Lower lobe of right lung (tissue), 2 donors: ENCODE results near the gene HACL1. TPM values are rescaled to one million over a fixed set of nuclear protein-coding genes. Genes with fewer than 3 reads are reported as not detected.

Experiments used
- ATAC-seq, 2 donors: fragments of 200-7000 bp; cut with Tn5 transposase; one replicate each; pipeline ENCODE4 v1.9.1; 2020 to 2022; ENCODE audit warnings: mild to moderate bottlenecking in 2 of 2, moderate library complexity in 2 of 2
- DNase-seq: peaks from one replicate; pipeline ENCODE4 v3.0.0-alpha.2; 2020
- H3K27ac ChIP-seq: fragments of 200-600 bp; one replicate; pipeline ENCODE4 v1.8.0; 2022
- H3K27me3 ChIP-seq: fragments of 200-600 bp; one replicate; pipeline ENCODE4 v1.8.0; 2022; ENCODE audit warnings: low read depth
- H3K36me3 ChIP-seq: fragments of 200-600 bp; one replicate; pipeline ENCODE4 v1.8.0; 2022; ENCODE audit warnings: mild to moderate bottlenecking
- H3K4me1 ChIP-seq: fragments of 200-600 bp; one replicate; pipeline ENCODE4 v1.8.0; 2022
- H3K4me3 ChIP-seq: fragments of 200-600 bp; one replicate; pipeline ENCODE4 v1.8.0; 2022; ENCODE audit warnings: mild to moderate bottlenecking
- H3K9me3 ChIP-seq: fragments of 200-600 bp; one replicate; pipeline ENCODE4 v1.8.0; 2022
- CTCF ChIP-seq: fragments of 200-600 bp; IDR thresholded peaks from one replicate; pipeline ENCODE4 v1.8.0; 2022; ENCODE audit warnings: antibody characterized with exemption, mild to moderate bottlenecking
- intact Hi-C: fragments of 100-400 bp; cut with DNase I; formaldehyde crosslinking; loops from one replicate; pipeline ENCODE4 v1.11.0; 2022
- total RNA-seq: library from RNA; stranded (reverse); fragmentation: NEBNext Ultra II Directional; extraction: Animal tissue kit (Norgen Biotek cat#: 25700); gene quantifications from one replicate; pipeline ENCODE4 v1.2.1, GENCODE V29; 2021
- donor health status: DM: no; HTN: yes; CAD: no; lungs with severe emphysema.

HACL1 gene
- total RNA-seq, 1 donor from 2014 or later, result 21.2 TPM

GRCh38 chr3:15575446-15575845 lies 25.9 kb downstream of the HACL1 start:
- Histone ChIP-seq H3K36me3 (peaks cover 71% of the 10 kb centered on the region), H3K4me1 (peaks cover 8% of the 10 kb centered on the region), H3K9me3 (no peaks in the 10 kb centered on the region), H3K27me3 (no peaks in the 10 kb centered on the region), H3K4me3 (no peak overlapping the region), H3K27ac (no peak overlapping the region)
- ATAC-seq (no peak), DNase-seq (no peak)
- intact Hi-C loops, result no loop called here
- no peak for TF ChIP-seq CTCF

GRCh38 chr3:15572138-15572537 lies 29.2 kb downstream of the HACL1 start:
- H3K4me3 ChIP-seq, result no peak overlapping the region
- TF ChIP-seq CTCF, result no peak
- intact Hi-C loops, result no loop called here
- no peaks in the 10 kb centered on the region for H3K27me3 ChIP-seq
- no peak for ATAC-seq
- H3K27ac ChIP-seq, result no peak overlapping the region
- H3K9me3 ChIP-seq, result no peaks in the 10 kb centered on the region
- DNase-seq, result no peak
- peaks cover 80% of the 10 kb centered on the region for H3K36me3 ChIP-seq
- H3K4me1 ChIP-seq, result no peaks in the 10 kb centered on the region

- Histone ChIP-seq H3K27ac (no peak overlapping the region), H3K4me1 (no peaks in the 10 kb centered on the region), H3K36me3 (peaks cover 87% of the 10 kb centered on the region), H3K9me3 (no peaks in the 10 kb centered on the region), H3K27me3 (no peaks in the 10 kb centered on the region), H3K4me3 (no peak overlapping the region)
- no peak for TF ChIP-seq CTCF
- intact Hi-C loops, result no loop called here
- DNase-seq (no peak), ATAC-seq (no peak)
Observed at GRCh38 chr3:15563190-15563589, 38.2 kb downstream of the HACL1 start.

GRCh38 chr3:15562560-15562959 lies 38.8 kb downstream of the HACL1 start:
- no peak for TF ChIP-seq CTCF
- no peaks in the 10 kb centered on the region for H3K27me3 ChIP-seq
- ATAC-seq, result no peak
- peaks cover 81% of the 10 kb centered on the region for H3K36me3 ChIP-seq
- no peaks in the 10 kb centered on the region for H3K4me1 ChIP-seq
- no peak overlapping the region for H3K27ac ChIP-seq
- no peak for DNase-seq
- intact Hi-C loops, result no loop called here
- no peak overlapping the region for H3K4me3 ChIP-seq
- no peaks in the 10 kb centered on the region for H3K9me3 ChIP-seq

GRCh38 chr3:15558581-15558980 lies 42.8 kb downstream of the HACL1 start:
- intact Hi-C loops, result no loop called here
- Histone ChIP-seq H3K9me3 (no peaks in the 10 kb centered on the region), H3K27ac (no peak overlapping the region), H3K4me3 (no peak overlapping the region), H3K4me1 (peaks cover 10% of the 10 kb centered on the region), H3K36me3 (peaks cover 41% of the 10 kb centered on the region), H3K27me3 (no peaks in the 10 kb centered on the region)
- no peak for ATAC-seq
- DNase-seq, result no peak
- no peak for TF ChIP-seq CTCF

- intact Hi-C loops, result no loop called here
- peak overlapping the region; percentile 51 for H3K27ac ChIP-seq
- peak; percentile 72 for TF ChIP-seq CTCF
- ATAC-seq, result peak; percentile 83 to 85
- no peaks in the 10 kb centered on the region for H3K27me3 ChIP-seq
- peaks cover 10% of the 10 kb centered on the region for H3K4me1 ChIP-seq
- no peak for DNase-seq
- no peaks in the 10 kb centered on the region for H3K9me3 ChIP-seq
- peaks cover 30% of the 10 kb centered on the region for H3K36me3 ChIP-seq
- H3K4me3 ChIP-seq, result no peak overlapping the region
Observed at GRCh38 chr3:15557511-15557946, 43.8 kb downstream of the HACL1 start.
